ENCODE data around the gene GUCY1B1.

DNA sequence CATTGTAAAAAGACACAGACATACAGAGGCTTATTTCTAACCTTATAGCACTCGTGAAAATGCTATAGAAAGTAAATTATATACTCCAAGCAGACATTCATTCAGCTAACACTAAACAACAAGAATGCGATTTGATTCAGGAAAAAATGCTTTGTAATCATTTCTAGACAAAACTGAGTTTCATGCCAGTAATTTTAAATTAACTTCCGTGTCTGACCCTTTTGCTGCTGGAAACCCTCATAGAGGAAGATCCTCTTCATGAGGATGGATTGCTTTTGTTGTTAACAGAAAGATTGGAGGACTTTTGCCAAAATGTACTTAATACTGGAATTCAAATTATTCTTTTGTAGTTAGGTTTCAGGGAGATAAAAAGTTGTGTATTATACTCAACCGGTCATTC, 48.9 kb upstream of the GUCY1B1 start:
- TF ChIP-seq, protein P1, sequence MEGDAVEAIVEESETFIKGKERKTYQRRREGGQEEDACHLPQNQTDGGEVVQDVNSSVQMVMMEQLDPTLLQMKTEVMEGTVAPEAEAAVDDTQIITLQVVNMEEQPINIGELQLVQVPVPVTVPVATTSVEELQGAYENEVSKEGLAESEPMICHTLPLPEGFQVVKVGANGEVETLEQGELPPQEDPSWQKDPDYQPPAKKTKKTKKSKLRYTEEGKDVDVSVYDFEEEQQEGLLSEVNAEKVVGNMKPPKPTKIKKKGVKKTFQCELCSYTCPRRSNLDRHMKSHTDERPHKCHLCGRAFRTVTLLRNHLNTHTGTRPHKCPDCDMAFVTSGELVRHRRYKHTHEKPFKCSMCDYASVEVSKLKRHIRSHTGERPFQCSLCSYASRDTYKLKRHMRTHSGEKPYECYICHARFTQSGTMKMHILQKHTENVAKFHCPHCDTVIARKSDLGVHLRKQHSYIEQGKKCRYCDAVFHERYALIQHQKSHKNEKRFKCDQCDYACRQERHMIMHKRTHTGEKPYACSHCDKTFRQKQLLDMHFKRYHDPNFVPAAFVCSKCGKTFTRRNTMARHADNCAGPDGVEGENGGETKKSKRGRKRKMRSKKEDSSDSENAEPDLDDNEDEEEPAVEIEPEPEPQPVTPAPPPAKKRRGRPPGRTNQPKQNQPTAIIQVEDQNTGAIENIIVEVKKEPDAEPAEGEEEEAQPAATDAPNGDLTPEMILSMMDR (IDR thresholded peaks at IDR 0.05; ENCODE audit: poor library complexity): no peak
- TF ChIP-seq EZH2 (IDR thresholded peaks at IDR 0.05; ENCODE audit: borderline replicate concordance): no peak
- no peak for TF ChIP-seq EZH2phosphoT487 (IDR thresholded peaks at IDR 0.05; ENCODE audit: low read depth, severe bottlenecking, unreplicated experiment)

Measured in hepatocyte (in vitro differentiated cells).